Testis (tissue), 2 donors: ENCODE results near the gene FBXL19.

ENCODE experiments used
- CTCF ChIP-seq, 3 experiments: fragments of 450-650 bp in 2 of 3; fragments of 200-600 bp in 1 of 3; sonication (generic) in 1 of 3; IDR thresholded peaks; one replicate each; pipeline ENCODE4 v1.5.1; 2016 to 2019; ENCODE audit warnings: antibody characterized with exemption in 3 of 3, mild to moderate bottlenecking in 2 of 3, moderate library complexity in 1 of 3
- POLR2A ChIP-seq: fragments of 450-650 bp; IDR thresholded peaks from one replicate; pipeline ENCODE4 v1.6.1; 2017; ENCODE audit warnings: antibody characterized with exemption, mild to moderate bottlenecking, moderate library complexity

- no peak for TF ChIP-seq CTCF (IDR thresholded peaks at IDR 0.05)
- no peak for TF ChIP-seq POLR2A
These were observed 40.6 kb downstream of the FBXL19 start for GRCh38 chr16:30963925-30964511.
